Measurements from ENCODE around the gene SRC. TPM values are rescaled to one million over a fixed set of nuclear protein-coding genes. Genes with fewer than 3 reads are reported as not detected.

Gene SRC
- total RNA-seq, 3 donors from 2014 or later, result 111 to 155 (median 132) TPM

GRCh38 chr20:37299718-37300528, 46.0 kb upstream of the SRC start:
- ATAC-seq (no peak), DNase-seq (no peak)
- peaks cover 25% of the 10 kb centered on the region for H3K4me1 ChIP-seq (ENCODE audit: low read depth)
- H3K36me3 ChIP-seq (ENCODE audit: low read depth), result no peaks in the 10 kb centered on the region
- TF ChIP-seq, protein P1, sequence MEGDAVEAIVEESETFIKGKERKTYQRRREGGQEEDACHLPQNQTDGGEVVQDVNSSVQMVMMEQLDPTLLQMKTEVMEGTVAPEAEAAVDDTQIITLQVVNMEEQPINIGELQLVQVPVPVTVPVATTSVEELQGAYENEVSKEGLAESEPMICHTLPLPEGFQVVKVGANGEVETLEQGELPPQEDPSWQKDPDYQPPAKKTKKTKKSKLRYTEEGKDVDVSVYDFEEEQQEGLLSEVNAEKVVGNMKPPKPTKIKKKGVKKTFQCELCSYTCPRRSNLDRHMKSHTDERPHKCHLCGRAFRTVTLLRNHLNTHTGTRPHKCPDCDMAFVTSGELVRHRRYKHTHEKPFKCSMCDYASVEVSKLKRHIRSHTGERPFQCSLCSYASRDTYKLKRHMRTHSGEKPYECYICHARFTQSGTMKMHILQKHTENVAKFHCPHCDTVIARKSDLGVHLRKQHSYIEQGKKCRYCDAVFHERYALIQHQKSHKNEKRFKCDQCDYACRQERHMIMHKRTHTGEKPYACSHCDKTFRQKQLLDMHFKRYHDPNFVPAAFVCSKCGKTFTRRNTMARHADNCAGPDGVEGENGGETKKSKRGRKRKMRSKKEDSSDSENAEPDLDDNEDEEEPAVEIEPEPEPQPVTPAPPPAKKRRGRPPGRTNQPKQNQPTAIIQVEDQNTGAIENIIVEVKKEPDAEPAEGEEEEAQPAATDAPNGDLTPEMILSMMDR (IDR thresholded peaks at IDR 0.05), result no peak
- H3K9me3 ChIP-seq, result no peaks in the 10 kb centered on the region
- intact Hi-C loops (cut with DNase I, micrococcal nuclease), result no loop called here
- H3K4me3 ChIP-seq, result no peak overlapping the region

DNA sequence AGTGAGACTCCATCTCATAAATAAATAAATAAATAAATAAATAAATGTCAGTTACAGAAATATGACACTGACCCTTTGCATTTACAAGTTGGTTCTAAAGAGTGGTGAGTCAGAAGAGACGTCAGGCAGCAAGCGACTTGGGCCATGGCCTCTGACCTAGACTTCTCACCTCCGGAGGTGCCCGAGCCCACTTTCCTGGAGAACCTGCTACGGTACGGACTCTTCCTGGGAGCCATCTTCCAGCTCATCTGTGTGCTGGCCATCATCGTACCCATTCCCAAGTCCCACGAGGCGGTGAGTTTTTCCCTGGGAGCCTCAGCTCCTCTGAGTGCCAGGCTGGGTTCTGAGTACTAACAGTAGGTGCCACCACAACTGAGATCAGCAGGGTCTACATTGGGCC, 44.8 kb upstream of the SRC start:
- intact Hi-C loops (cut with DNase I, micrococcal nuclease), result no loop called here
- H3K36me3 ChIP-seq (ENCODE audit: low read depth), result no peaks in the 10 kb centered on the region
- no peak for ATAC-seq
- no peak for DNase-seq
- H3K9me3 ChIP-seq, result no peaks in the 10 kb centered on the region
- H3K4me1 ChIP-seq (ENCODE audit: low read depth), result peaks cover 20% of the 10 kb centered on the region
- TF ChIP-seq, protein P1 (IDR thresholded peaks at IDR 0.05), result no peak
- no peak overlapping the region for H3K4me3 ChIP-seq

DNA sequence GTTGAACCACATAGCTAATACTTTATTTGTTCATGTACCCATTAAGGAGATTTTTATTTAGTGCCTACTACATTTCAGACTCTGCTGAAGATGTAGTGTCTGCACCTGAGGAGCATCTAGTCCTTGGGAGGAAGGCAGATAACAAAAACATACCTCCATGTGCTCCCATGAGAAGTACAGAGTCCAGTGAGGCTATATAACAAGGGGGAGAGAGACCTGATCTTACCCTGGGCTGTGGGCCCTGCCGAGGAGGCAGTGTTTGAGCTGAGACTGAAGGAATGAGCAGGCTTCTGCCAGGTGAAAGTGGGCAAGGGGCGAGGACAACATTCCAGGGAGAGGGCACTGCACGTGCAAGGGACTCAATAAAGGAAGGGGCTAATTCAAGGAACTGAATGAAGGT, 44.4 kb upstream of the SRC start:
- Histone ChIP-seq H3K9me3 (no peaks in the 10 kb centered on the region), H3K4me1 (ENCODE audit: low read depth) (peaks cover 16% of the 10 kb centered on the region), H3K4me3 (no peak overlapping the region), H3K36me3 (ENCODE audit: low read depth) (no peaks in the 10 kb centered on the region)
- intact Hi-C loops (cut with DNase I, micrococcal nuclease), result no loop called here
- TF ChIP-seq, protein P1 (IDR thresholded peaks at IDR 0.05), result no peak
- DNase-seq (no peak), ATAC-seq (no peak)

DNA sequence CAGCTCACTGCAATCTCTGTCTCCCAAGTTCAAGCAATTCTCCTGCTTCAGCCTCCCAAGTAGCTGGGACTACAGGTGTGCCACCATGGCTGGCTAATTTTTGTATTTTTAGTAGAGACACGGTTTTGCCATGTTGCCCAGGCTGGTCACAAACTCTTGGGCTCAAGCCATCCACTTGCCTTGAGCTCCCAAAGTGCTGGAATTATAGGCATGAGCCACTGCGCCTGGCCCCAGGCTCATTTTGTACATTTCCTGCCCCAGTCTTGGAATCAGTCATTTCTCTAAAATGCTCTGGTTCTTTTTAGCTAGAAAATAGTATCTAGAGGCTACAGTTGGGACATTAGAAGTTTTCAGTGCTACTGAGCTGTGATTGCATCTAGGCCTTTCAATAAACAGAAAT, 43.0 kb upstream of the SRC start:
- Histone ChIP-seq H3K4me3 (no peak overlapping the region), H3K4me1 (ENCODE audit: low read depth) (peaks cover 12% of the 10 kb centered on the region), H3K9me3 (no peaks in the 10 kb centered on the region), H3K36me3 (ENCODE audit: low read depth) (no peaks in the 10 kb centered on the region)
- intact Hi-C loops (cut with DNase I, micrococcal nuclease), result no loop called here
- no peak for ATAC-seq
- TF ChIP-seq, protein P1 (IDR thresholded peaks at IDR 0.05), result no peak
- DNase-seq, result no peak

GRCh38 chr20:37303637-37304036, 42.3 kb upstream of the SRC start:
- H3K36me3 ChIP-seq (ENCODE audit: low read depth), result no peaks in the 10 kb centered on the region
- TF ChIP-seq, protein P1 (IDR thresholded peaks at IDR 0.05), result no peak
- ATAC-seq (peak; percentile 90), DNase-seq (peak in 2 of 3 donors; percentile 41 to 43)
- H3K4me1 ChIP-seq (ENCODE audit: low read depth), result peaks cover 16% of the 10 kb centered on the region
- intact Hi-C loops (cut with DNase I, micrococcal nuclease), result no loop called here
- H3K9me3 ChIP-seq, result no peaks in the 10 kb centered on the region
- H3K4me3 ChIP-seq, result no peak overlapping the region

All from mucosa of descending colon (tissue), 3 donors.